ENCODE results near the gene DSTYK. TPM values are rescaled to one million over a fixed set of nuclear protein-coding genes. Genes with fewer than 3 reads are reported as not detected.

The DSTYK gene
- total RNA-seq, 4 donors from 2014 or later = 15.3 to 21.3 (median 17.7) TPM

DNA sequence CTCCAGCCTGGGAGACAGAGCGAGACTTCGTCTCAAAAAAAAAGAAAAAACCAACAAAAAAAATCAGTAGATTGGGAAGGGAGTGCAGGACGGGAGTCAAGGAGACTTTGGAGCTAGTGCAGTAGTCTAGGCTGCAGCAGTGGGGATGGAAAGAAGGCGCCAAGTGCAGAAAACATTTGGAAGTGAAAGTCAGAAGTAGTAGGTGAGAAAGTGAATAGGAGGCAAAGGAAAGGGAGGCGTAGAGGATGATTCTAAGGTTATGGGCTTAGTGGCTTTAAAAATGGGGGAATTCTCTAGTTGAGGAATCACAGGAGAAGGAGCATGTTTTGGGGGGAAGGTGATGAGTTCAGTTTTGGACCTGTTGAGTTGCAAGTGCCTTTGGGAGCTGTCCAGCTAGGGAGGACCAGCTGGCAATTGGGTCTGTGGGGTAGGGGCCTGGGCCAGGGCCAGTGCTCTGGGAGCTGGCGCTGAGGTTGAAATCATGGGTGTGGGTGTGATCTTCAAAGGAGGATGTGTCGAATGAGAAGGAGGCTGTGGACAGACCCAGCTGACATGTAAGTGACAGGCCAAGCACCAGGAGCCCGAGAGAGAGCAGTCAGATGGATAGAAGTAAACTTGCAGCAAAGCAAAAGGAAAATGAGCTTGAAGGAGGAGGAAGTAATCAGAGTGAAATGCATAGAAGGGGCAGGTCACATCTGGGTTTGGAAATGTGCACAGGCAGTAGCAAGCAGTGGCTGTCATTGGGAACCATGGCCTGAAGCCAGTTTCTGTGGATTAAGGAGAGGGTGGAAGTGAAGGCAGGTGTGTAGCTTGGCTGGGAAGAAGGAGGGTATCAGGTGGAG is 32.1 kb upstream of the DSTYK start:
- TF ChIP-seq POLR2A (IDR thresholded peaks at IDR 0.05) (no peak), CTCF (IDR thresholded peaks at IDR 0.05) (no peak)
- intact Hi-C loops (cut with DNase I; ENCODE audit: low total_unique reads) = no loop called here
- H3K4me3 ChIP-seq (ENCODE audit: low read depth, poor library complexity, severe bottlenecking) = no peak overlapping the region
- peak in 1 of 2 donors; percentile 70 for DNase-seq (ENCODE audit: low spot score in 2 of 2)
- WGBS, 2 donors = 90 to 93% methylated on average over 8 of the region's 8 CpGs

DNA sequence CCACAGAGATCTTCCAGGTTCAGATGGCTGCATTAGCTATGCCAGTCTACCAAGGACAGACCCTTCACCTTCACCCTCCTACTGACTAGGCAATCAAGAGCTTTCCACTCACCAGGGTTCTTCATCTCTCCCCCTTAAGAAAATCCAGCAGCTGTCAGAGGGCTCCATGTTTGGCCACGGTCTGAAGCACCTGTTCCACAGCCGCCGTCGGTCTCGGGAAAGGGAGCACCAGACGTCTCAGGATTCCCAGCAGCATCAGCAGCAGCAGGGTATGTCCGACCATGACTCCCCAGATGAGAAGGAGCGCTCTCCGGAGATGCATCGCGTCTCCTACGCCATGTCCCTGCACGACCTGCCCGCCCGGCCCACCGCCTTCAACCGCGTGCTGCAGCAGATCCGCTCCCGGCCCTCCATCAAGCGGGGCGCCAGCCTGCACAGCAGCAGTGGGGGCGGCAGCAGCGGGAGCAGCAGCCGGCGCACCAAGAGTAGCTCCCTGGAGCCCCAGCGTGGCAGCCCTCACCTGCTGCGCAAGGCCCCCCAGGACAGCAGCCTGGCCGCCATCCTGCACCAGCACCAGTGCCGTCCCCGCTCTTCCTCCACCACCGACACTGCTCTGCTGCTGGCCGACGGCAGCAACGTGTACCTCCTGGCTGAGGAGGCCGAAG is 30.0 kb upstream of the DSTYK start:
- H3K4me3 ChIP-seq (ENCODE audit: low read depth, poor library complexity, severe bottlenecking) = no peak overlapping the region
- intact Hi-C loops (cut with DNase I; ENCODE audit: low total_unique reads) = no loop called here
- DNase-seq (ENCODE audit: low spot score in 2 of 2) = peak in 1 of 2 donors; percentile 64
- 93 to 94% methylated on average over 25 to 26 of the region's 36 CpGs for WGBS, 2 donors
- TF ChIP-seq CTCF (IDR thresholded peaks at IDR 0.05) (no peak), POLR2A (IDR thresholded peaks at IDR 0.05) (no peak)

DNA sequence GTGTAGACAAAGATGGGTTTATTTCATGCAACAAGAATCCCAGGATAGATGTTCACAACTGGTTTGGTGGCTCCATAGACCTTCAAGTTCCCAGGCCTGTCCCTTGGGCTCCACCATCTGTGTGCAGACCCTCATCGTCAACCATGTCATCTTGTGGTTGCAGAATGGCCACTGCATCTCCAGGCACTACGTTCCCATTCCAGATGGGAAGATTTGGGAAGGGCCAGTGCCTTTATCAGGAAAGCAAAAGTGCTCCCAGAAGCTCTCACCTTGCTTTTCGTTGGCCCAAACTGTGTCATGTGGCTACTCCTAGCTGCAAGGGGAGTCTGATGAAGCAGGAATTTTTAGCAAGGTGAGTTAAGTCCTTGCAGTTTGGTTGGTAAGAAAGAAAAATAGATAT is 29.1 kb upstream of the DSTYK start:
- 92 to 97% methylated on average over 3 of the region's 3 CpGs for WGBS, 2 donors
- DNase-seq (ENCODE audit: low spot score in 2 of 2) = peak in 1 of 2 donors; percentile 34
- no peak overlapping the region for H3K4me3 ChIP-seq (ENCODE audit: low read depth, poor library complexity, severe bottlenecking)
- intact Hi-C loops (cut with DNase I; ENCODE audit: low total_unique reads) = no loop called here
- TF ChIP-seq CTCF (IDR thresholded peaks at IDR 0.05) (no peak), POLR2A (IDR thresholded peaks at IDR 0.05) (no peak)

- intact Hi-C loops (cut with DNase I; ENCODE audit: low total_unique reads) = no loop called here
- 89 to 96% methylated on average over 6 of the region's 6 CpGs for WGBS, 2 donors
- peak in 1 of 2 donors; percentile 31 for DNase-seq (ENCODE audit: low spot score in 2 of 2)
- TF ChIP-seq CTCF (IDR thresholded peaks at IDR 0.05) (no peak), POLR2A (IDR thresholded peaks at IDR 0.05) (no peak)
- H3K4me3 ChIP-seq (ENCODE audit: low read depth, poor library complexity, severe bottlenecking) = no peak overlapping the region
Observed at GRCh38 chr1:205240118-205240517, 28.6 kb upstream of the DSTYK start.

DNA sequence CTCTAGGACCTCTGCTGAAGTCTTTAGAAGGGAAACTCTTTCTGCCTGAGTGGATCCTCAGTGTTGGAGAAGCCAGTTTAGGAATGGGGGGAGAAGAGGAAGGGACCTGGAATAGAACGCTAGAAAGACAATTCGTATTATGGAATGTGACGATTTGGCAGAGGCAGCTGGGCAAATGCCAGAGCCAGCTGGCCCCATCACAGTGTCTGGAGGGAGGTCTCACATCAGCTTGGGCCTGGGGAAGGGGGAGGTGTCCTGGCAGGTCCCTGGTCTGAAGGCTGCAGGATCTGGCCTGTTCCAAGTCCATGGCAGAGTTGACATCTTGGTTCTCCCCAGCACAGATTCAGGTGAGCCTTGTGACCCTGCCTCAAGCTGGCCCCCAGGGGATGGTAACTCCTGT is 27.6 kb upstream of the DSTYK start:
- WGBS, 2 donors = 65 to 75% methylated on average over 3 of the region's 3 CpGs
- no peak overlapping the region for H3K4me3 ChIP-seq (ENCODE audit: low read depth, poor library complexity, severe bottlenecking)
- peak in 1 of 2 donors; percentile 66 for DNase-seq (ENCODE audit: low spot score in 2 of 2)
- intact Hi-C loops (cut with DNase I; ENCODE audit: low total_unique reads) = no loop called here
- TF ChIP-seq CTCF (IDR thresholded peaks at IDR 0.05) (no peak), POLR2A (IDR thresholded peaks at IDR 0.05) (no peak)
